Immature natural killer cell (primary cell): ENCODE results near the gene ALLC. TPM values are rescaled to one million over a fixed set of nuclear protein-coding genes. Genes with fewer than 3 reads are reported as not detected.

Experiments used
- DNase-seq, 3 donors: peaks; one replicate each; pipeline ENCODE4 v3.0.0; 2022; ENCODE audit warnings: mixed read lengths in 1 of 3
- H3K27ac Mint-ChIP-seq, 6 donors: one replicate each; pipeline ENCODE4 v1.8.0; 2020; ENCODE audit warnings: mixed read lengths in 6 of 6, mild to moderate bottlenecking in 5 of 6, inconsistent platforms in 4 of 6, moderate library complexity in 3 of 6
- H3K27me3 Mint-ChIP-seq, 3 donors: one replicate each; pipeline ENCODE4 v1.8.0; 2020 to 2021; ENCODE audit warnings: low read depth in 3 of 3, mild to moderate bottlenecking in 3 of 3, mixed read lengths in 3 of 3, moderate library complexity in 3 of 3, inconsistent platforms in 1 of 3
- H3K36me3 Mint-ChIP-seq, 3 donors: one replicate each; pipeline ENCODE4 v1.8.0; 2020; ENCODE audit warnings: mixed read lengths in 3 of 3, inconsistent platforms in 2 of 3, mild to moderate bottlenecking in 2 of 3
- H3K4me1 Mint-ChIP-seq, 2 donors: one replicate each; pipeline ENCODE4 v1.8.0; 2020; ENCODE audit warnings: inconsistent platforms in 2 of 2, mild to moderate bottlenecking in 2 of 2, mixed read lengths in 2 of 2, moderate library complexity in 1 of 2
- H3K4me3 Mint-ChIP-seq, 5 donors: one replicate each; pipeline ENCODE4 v1.8.0; 2020; ENCODE audit warnings: mild to moderate bottlenecking in 5 of 5, mixed read lengths in 5 of 5, inconsistent platforms in 3 of 5, moderate library complexity in 3 of 5
- H3K9me3 Mint-ChIP-seq, 6 donors: one replicate each; pipeline ENCODE4 v1.8.0; 2020; ENCODE audit warnings: mild to moderate bottlenecking in 6 of 6, mixed read lengths in 6 of 6, inconsistent platforms in 4 of 6, moderate library complexity in 3 of 6
- polyA plus RNA-seq, 3 donors: library from polyadenylated mRNA; unstranded; fragments of 300-500 nt; fragmentation: Illumina TruSeq; gene quantifications; one replicate each; pipeline ENCODE4 v1.2.3, GENCODE V29; 2021

ALLC gene
- polyA plus RNA-seq, 3 donors from 2014 or later: not detected

DNA sequence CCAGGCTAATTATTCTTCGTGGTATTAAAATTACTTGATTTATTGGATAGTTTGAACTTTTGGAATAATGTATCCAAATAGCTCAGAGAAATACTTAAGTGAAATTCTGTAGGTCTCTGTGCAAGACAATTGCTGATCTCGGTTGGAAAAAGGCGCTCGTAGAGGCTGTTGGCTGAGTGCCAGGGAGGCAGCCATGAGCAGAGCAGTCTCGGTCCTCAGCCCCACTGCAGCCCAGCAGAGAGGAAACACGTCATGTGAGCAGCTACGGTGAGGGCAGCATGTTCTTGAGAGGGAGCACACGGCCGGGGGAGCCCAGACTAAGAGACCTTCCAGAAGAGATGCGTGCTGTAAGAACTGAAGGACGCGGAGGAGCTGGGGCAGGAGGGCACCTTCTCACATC is 87.9 kb downstream of the ALLC start:
- H3K27ac Mint-ChIP-seq: no peak overlapping the region
- DNase-seq: no peak
- H3K27me3 Mint-ChIP-seq: peaks cover 2 to 7% (median 6%) of the 10 kb centered on the region in 3 donors
- H3K4me1 Mint-ChIP-seq: no peaks in the 10 kb centered on the region
- no peaks in the 10 kb centered on the region for H3K36me3 Mint-ChIP-seq
- no peak overlapping the region for H3K4me3 Mint-ChIP-seq
- no peaks in the 10 kb centered on the region for H3K9me3 Mint-ChIP-seq

GRCh38 chr2:3747032-3747654 is 89.1 kb downstream of the ALLC start:
- Mint-ChIP-seq H3K9me3 (no peaks in the 10 kb centered on the region), H3K27ac (no peak overlapping the region), H3K36me3 (no peaks in the 10 kb centered on the region)

GRCh38 chr2:3747826-3748225 is 89.8 kb downstream of the ALLC start:
- Mint-ChIP-seq H3K9me3 (no peaks in the 10 kb centered on the region), H3K4me3 (no peak overlapping the region), H3K27me3 (peaks cover 3 to 6% (median 3%) of the 10 kb centered on the region in 3 donors), H3K4me1 (no peaks in the 10 kb centered on the region), H3K36me3 (no peaks in the 10 kb centered on the region), H3K27ac (no peak overlapping the region)
- no peak for DNase-seq

More at GRCh38 chr2:3747032-3747654, 89.1 kb downstream of the ALLC start:
- Mint-ChIP-seq H3K27me3 (peaks cover 3 to 6% (median 4%) of the 10 kb centered on the region in 3 donors), H3K4me1 (no peaks in the 10 kb centered on the region), H3K4me3 (no peak overlapping the region)
- DNase-seq: no peak

DNA sequence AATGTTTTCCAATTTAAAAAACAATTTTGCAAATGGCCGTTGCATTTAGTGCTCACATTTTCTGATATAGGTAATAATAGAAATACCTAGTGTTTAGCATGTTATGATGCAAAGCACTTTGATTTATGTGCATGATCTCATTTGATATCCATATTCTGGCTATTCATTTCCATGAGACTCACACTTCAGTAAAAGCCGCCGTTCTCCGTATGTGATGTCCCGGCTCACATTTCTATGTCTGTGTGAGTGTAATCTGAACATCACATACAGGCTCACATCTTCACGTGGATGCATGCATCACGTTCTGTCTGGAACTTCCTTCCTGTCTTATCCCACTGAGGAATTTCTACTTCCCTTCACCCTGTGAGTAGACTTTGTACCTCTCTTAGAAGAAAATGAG is 91.2 kb downstream of the ALLC start:
- Mint-ChIP-seq H3K9me3 (no peaks in the 10 kb centered on the region), H3K36me3 (no peaks in the 10 kb centered on the region), H3K4me1 (no peaks in the 10 kb centered on the region), H3K27me3 (peaks cover 2 to 6% (median 2%) of the 10 kb centered on the region in 3 donors), H3K4me3 (no peak overlapping the region), H3K27ac (no peak overlapping the region)
- no peak for DNase-seq

DNA sequence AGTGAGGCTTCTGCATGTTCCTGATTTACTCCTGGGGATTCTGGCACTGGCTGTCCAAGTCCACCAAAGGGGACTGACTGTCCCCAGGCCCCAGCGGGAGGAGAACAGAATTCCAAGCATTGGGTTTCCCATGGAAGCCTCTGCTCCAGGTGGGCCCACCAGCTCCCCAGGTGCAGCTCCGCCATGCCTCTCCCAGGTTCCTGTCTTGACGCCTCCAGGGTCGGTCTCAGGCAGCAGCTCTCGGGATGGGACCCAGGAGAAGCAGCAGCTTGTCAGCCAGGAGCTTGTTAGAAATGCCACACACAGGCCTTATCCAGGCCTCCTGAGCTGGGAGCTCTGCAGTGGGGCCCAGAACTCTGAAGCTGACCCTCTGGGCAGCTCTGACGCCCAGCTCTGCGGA is 93.3 kb downstream of the ALLC start:
- no peaks in the 10 kb centered on the region for H3K4me1 Mint-ChIP-seq
- no peaks in the 10 kb centered on the region for H3K36me3 Mint-ChIP-seq
- H3K27me3 Mint-ChIP-seq: peaks cover 2% of the 10 kb centered on the region in 3 donors
- H3K27ac Mint-ChIP-seq: no peak overlapping the region
- DNase-seq: no peak
- no peak overlapping the region for H3K4me3 Mint-ChIP-seq
- H3K9me3 Mint-ChIP-seq: peaks cover 0 to 2% (median 0%) of the 10 kb centered on the region in 6 donors

GRCh38 chr2:3751806-3752205 is 93.8 kb downstream of the ALLC start:
- H3K9me3 Mint-ChIP-seq: peaks cover 0 to 2% (median 0%) of the 10 kb centered on the region in 6 donors
- H3K27ac Mint-ChIP-seq: no peak overlapping the region
- DNase-seq: no peak
- H3K4me3 Mint-ChIP-seq: no peak overlapping the region
- H3K4me1 Mint-ChIP-seq: no peaks in the 10 kb centered on the region
- H3K36me3 Mint-ChIP-seq: no peaks in the 10 kb centered on the region
- peaks cover 0 to 6% (median 2%) of the 10 kb centered on the region in 3 donors for H3K27me3 Mint-ChIP-seq

Other genes with a start within 250 kb of the ALLC start
- 10 to 100 TPM; 31.0 to 66.1 (median 52.2) TPM for gene ADI1, start 138.7 kb upstream of the ALLC start, polyA plus RNA-seq
- gene RNASEH1, start 99.9 kb upstream of the ALLC start, polyA plus RNA-seq: 10 to 100 TPM; 26.6 to 43.2 (median 41.6) TPM
- gene RPS7, start 82.9 kb upstream of the ALLC start, polyA plus RNA-seq: 1,000 to 10,000 TPM in 1 of 3 donors, 100 to 1,000 TPM in 2; 479 to 1,432 (median 642) TPM
- not detected for gene COLEC11, start 63.1 kb upstream of the ALLC start, polyA plus RNA-seq
- not detected for gene DCDC2C, start 45.4 kb downstream of the ALLC start, polyA plus RNA-seq